HEK293 (cell line): ENCODE measurements around the gene SPATA2.

ENCODE experiments used
- CTCF ChIA-PET: fragments of 350-600 bp; formaldehyde crosslinking; extraction: SDS; loops from one replicate; lab custom pipeline; 2021; ENCODE audit warnings: antibody characterized with exemption; lab: Yijun Ruan, JAX
- POLR2A ChIA-PET: fragments of 300-600 bp; formaldehyde crosslinking; extraction: SDS; loops from one replicate; lab custom pipeline; 2020; ENCODE audit warnings: antibody characterized with exemption, inconsistent platforms; lab: Yijun Ruan, JAX
- H3K27ac ChIP-seq: fragments of 200-500 bp; sonication (Bioruptor generic); 2 replicates; pipeline ENCODE4 v1.5.1; 2014; ENCODE audit warnings: low read depth, low read length, control low read depth, inconsistent platforms; ENCODE audit errors: extremely low read depth
- H3K36me3 ChIP-seq, 2 experiments: fragments of 200-500 bp in 1 of 2; sonication (Bioruptor generic) in 1 of 2; 1 replicate in 1 of 2; 2 replicates in 1 of 2; pipeline ENCODE4 v1.5.1; 2014 to 2017; ENCODE audit warnings: inconsistent platforms in 2 of 2, low read length in 2 of 2; ENCODE audit not compliant: control insufficient read depth in 2 of 2, insufficient read depth in 1 of 2
- H3K4me1 ChIP-seq: fragments of 200-500 bp; sonication (Bioruptor generic); 2 replicates; pipeline ENCODE4 v1.5.1; 2014; ENCODE audit warnings: mild to moderate bottlenecking, low read length, inconsistent platforms; ENCODE audit not compliant: control insufficient read depth, insufficient read depth
- H3K4me3 ChIP-seq: 2 replicates; pipeline ENCODE4 v1.5.1; 2011; ENCODE audit warnings: low read depth, mild to moderate bottlenecking, control low read depth, low read length, moderate library complexity
- H3K9me3 ChIP-seq: fragments of 200-500 bp; sonication (Bioruptor generic); 2 replicates; pipeline ENCODE4 v1.5.1; 2014; ENCODE audit warnings: low read depth, low read length, inconsistent platforms; ENCODE audit not compliant: control insufficient read depth, insufficient read depth
- FEZF1 ChIP-seq: fragments of 450-650 bp; formaldehyde crosslinking; IDR thresholded peaks from 2 replicates; pipeline ENCODE4 v1.5.1; 2016; ENCODE audit warnings: missing biosample characterization, missing genetic modification characterization
- MYNN ChIP-seq: fragments of 450-650 bp; formaldehyde crosslinking; IDR thresholded peaks from 2 replicates; pipeline ENCODE4 v1.5.1; 2016; ENCODE audit warnings: missing biosample characterization, missing genetic modification characterization, borderline replicate concordance
- ZFP69B ChIP-seq: fragments of 450-650 bp; formaldehyde crosslinking; IDR thresholded peaks from 2 replicates; pipeline ENCODE4 v1.5.1; 2016; ENCODE audit warnings: missing biosample characterization, missing genetic modification characterization
- ZNF146 ChIP-seq: fragments of 450-650 bp; formaldehyde crosslinking; IDR thresholded peaks from 2 replicates; pipeline ENCODE4 v1.5.1; 2016; ENCODE audit warnings: missing biosample characterization, missing genetic modification characterization
- ZNF148 ChIP-seq: fragments of 450-650 bp; formaldehyde crosslinking; IDR thresholded peaks from 2 replicates; pipeline ENCODE4 v1.5.0; 2017; ENCODE audit warnings: missing biosample characterization, missing genetic modification characterization, borderline replicate concordance
- ZNF2 ChIP-seq: fragments of 450-650 bp; formaldehyde crosslinking; IDR thresholded peaks from 2 replicates; pipeline ENCODE4 v1.5.1; 2016; ENCODE audit warnings: missing biosample characterization, missing genetic modification characterization
- ZNF202 ChIP-seq: fragments of 450-650 bp; formaldehyde crosslinking; IDR thresholded peaks from 2 replicates; pipeline ENCODE4 v1.5.1; 2016; ENCODE audit warnings: missing biosample characterization, missing genetic modification characterization, borderline replicate concordance
- ZNF239 ChIP-seq: fragments of 450-650 bp; formaldehyde crosslinking; IDR thresholded peaks from 2 replicates; pipeline ENCODE4 v1.5.1; 2016; ENCODE audit warnings: missing biosample characterization, missing genetic modification characterization
- ZNF266 ChIP-seq: fragments of 450-650 bp; formaldehyde crosslinking; IDR thresholded peaks from 2 replicates; pipeline ENCODE4 v1.5.1; 2016; ENCODE audit warnings: missing biosample characterization, missing genetic modification characterization, low read depth
- ZNF48 ChIP-seq: fragments of 450-650 bp; formaldehyde crosslinking; IDR thresholded peaks from 2 replicates; pipeline ENCODE4 v1.5.1; 2016; ENCODE audit warnings: missing biosample characterization, missing genetic modification characterization
- ZNF529 ChIP-seq: fragments of 450-650 bp; formaldehyde crosslinking; IDR thresholded peaks from 2 replicates; pipeline ENCODE4 v1.5.1; 2017; ENCODE audit warnings: missing genetic modification characterization, missing biosample characterization; ENCODE audit not compliant: insufficient replicate concordance
- ZNF561 ChIP-seq: fragments of 450-650 bp; IDR thresholded peaks from 2 replicates; pipeline ENCODE4 v1.5.1; 2018; ENCODE audit warnings: missing biosample characterization, missing genetic modification characterization, borderline replicate concordance
- ZNF626 ChIP-seq: fragments of 450-650 bp; sonication (Bioruptor Pico); formaldehyde crosslinking; IDR thresholded peaks from 2 replicates; pipeline ENCODE4 v1.5.1; 2018; ENCODE audit warnings: missing biosample characterization, missing genetic modification characterization, inconsistent platforms
- ZNF658 ChIP-seq: fragments of 450-650 bp; formaldehyde crosslinking; IDR thresholded peaks from 2 replicates; pipeline ENCODE4; 2016; ENCODE audit warnings: missing biosample characterization, missing genetic modification characterization
- ZNF76 ChIP-seq: fragments of 450-650 bp; formaldehyde crosslinking; IDR thresholded peaks from 2 replicates; pipeline ENCODE4; 2016; ENCODE audit warnings: low read depth, missing biosample characterization, missing genetic modification characterization, borderline replicate concordance
- ZNF830 ChIP-seq: fragments of 450-650 bp; IDR thresholded peaks from 2 replicates; pipeline ENCODE4 v1.5.0; 2018; ENCODE audit warnings: missing biosample characterization, missing genetic modification characterization, low read depth, mild to moderate bottlenecking, moderate library complexity
- ZSCAN30 ChIP-seq: fragments of 450-650 bp; IDR thresholded peaks from 2 replicates; pipeline ENCODE4 v1.5.1; 2018; ENCODE audit warnings: missing biosample characterization, mild to moderate bottlenecking, missing genetic modification characterization, moderate library complexity
- ZSCAN4 ChIP-seq: fragments of 450-650 bp; formaldehyde crosslinking; IDR thresholded peaks from 2 replicates; pipeline ENCODE4 v1.5.1; 2017; ENCODE audit warnings: missing biosample characterization, missing genetic modification characterization
- ZXDB ChIP-seq: fragments of 450-650 bp; formaldehyde crosslinking; IDR thresholded peaks from 2 replicates; pipeline ENCODE4 v1.5.1; 2016; ENCODE audit warnings: missing biosample characterization, missing genetic modification characterization
- TF ChIP-seq, protein P1 (sequence below): sonication (generic); formaldehyde crosslinking; IDR thresholded peaks from 2 replicates; pipeline ENCODE4 v1.8.1; 2022; ENCODE audit warnings: mild to moderate bottlenecking, moderate library complexity, missing genetic modification reagents
- TF ChIP-seq, protein P2 (sequence below): fragments of 450-650 bp; formaldehyde crosslinking; IDR thresholded peaks from 2 replicates; pipeline ENCODE4 v1.5.1; 2017; ENCODE audit warnings: missing biosample characterization, missing genetic modification characterization
- TF ChIP-seq, protein P3 (sequence below): IDR thresholded peaks from 2 replicates; pipeline ENCODE4 v1.6.1; 2011; ENCODE audit warnings: mild to moderate bottlenecking, low read depth, low read length, borderline replicate concordance

The SPATA2 gene

GRCh38 chr20:49899541-49900383 lies 15.6 kb downstream of the SPATA2 start:
- ChIA-PET CTCF (interaction anchor here (0.6 to 2.6 kb wide), 6 partner anchors 8 to 550 kb away, joined by 3 to 22 read pairs (median 4); no protein-coding TSS in a partner anchor), POLR2A (interaction anchor here (0.7 to 1.1 kb wide), 3 partner anchors 14 to 167 kb away, joined by 3 to 6 read pairs (median 3); partner anchors contain the start of gene RNF114)
- no peak overlapping the region for H3K4me3 ChIP-seq
- peaks cover 3% of the 10 kb centered on the region for H3K4me1 ChIP-seq
- no peaks in the 10 kb centered on the region for H3K9me3 ChIP-seq
- H3K27ac ChIP-seq: no peak overlapping the region
- H3K36me3 ChIP-seq: peaks cover 0 to 12% of the 10 kb centered on the region in 2 experiments; a peak in 1 of 3 replicates
- TF ChIP-seq ZNF658 (no peak), ZNF626 (tag by site-specific recombination) (no peak), ZNF830 (no peak), FEZF1 (tag by site-specific recombination) (peak; percentile 80), ZNF146 (no peak), ZNF48 (tag by site-specific recombination) (no peak), ZNF561 (peak; percentile 22; the same call in 1 of the 2 replicates), ZXDB (tag by site-specific recombination) (0 out of 2 replicates have a peak, but pooled peaks have one; percentile 37), ZSCAN4 (no peak), ZNF76 (tag by site-specific recombination) (no peak)

GRCh38 chr20:49896204-49896603 lies 19.1 kb downstream of the SPATA2 start:
- H3K4me1 ChIP-seq: peaks cover 3% of the 10 kb centered on the region
- POLR2A ChIA-PET: interaction anchor here (1.2 kb wide), 1 partner anchor 10 kb away, joined by 3 read pairs; no protein-coding TSS in a partner anchor
- H3K36me3 ChIP-seq: no peaks in the 10 kb centered on the region
- no peak overlapping the region for H3K4me3 ChIP-seq
- no peak overlapping the region for H3K27ac ChIP-seq
- H3K9me3 ChIP-seq: no peaks in the 10 kb centered on the region
- CTCF ChIA-PET: interaction anchor here (0.6 to 1.1 kb wide), 2 partner anchors 8 to 284 kb away, joined by 3 to 5 read pairs; no protein-coding TSS in a partner anchor
- TF ChIP-seq MYNN (tag by site-specific recombination) (no peak), ZNF2 (tag by site-specific recombination) (no peak), ZNF830 (no peak), ZNF266 (no peak), ZNF202 (no peak), ZNF529 (tag by site-specific recombination) (no peak), ZNF626 (tag by site-specific recombination) (no peak), ZNF239 (tag by site-specific recombination) (no peak), ZNF148 (tag by site-specific recombination) (no peak), ZFP69B (tag by site-specific recombination) (no peak), ZNF146 (no peak), ZSCAN30 (tag by site-specific recombination) (no peak)
- TF ChIP-seq, protein P1, sequence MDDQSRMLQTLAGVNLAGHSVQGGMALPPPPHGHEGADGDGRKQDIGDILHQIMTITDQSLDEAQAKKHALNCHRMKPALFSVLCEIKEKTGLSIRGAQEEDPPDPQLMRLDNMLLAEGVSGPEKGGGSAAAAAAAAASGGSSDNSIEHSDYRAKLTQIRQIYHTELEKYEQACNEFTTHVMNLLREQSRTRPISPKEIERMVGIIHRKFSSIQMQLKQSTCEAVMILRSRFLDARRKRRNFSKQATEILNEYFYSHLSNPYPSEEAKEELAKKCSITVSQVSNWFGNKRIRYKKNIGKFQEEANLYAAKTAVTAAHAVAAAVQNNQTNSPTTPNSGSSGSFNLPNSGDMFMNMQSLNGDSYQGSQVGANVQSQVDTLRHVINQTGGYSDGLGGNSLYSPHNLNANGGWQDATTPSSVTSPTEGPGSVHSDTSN (CRISPR knock-in tag): no peak
- TF ChIP-seq, protein P2, sequence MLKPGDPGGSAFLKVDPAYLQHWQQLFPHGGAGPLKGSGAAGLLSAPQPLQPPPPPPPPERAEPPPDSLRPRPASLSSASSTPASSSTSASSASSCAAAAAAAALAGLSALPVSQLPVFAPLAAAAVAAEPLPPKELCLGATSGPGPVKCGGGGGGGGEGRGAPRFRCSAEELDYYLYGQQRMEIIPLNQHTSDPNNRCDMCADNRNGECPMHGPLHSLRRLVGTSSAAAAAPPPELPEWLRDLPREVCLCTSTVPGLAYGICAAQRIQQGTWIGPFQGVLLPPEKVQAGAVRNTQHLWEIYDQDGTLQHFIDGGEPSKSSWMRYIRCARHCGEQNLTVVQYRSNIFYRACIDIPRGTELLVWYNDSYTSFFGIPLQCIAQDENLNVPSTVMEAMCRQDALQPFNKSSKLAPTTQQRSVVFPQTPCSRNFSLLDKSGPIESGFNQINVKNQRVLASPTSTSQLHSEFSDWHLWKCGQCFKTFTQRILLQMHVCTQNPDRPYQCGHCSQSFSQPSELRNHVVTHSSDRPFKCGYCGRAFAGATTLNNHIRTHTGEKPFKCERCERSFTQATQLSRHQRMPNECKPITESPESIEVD: no peak
- TF ChIP-seq, protein P3, sequence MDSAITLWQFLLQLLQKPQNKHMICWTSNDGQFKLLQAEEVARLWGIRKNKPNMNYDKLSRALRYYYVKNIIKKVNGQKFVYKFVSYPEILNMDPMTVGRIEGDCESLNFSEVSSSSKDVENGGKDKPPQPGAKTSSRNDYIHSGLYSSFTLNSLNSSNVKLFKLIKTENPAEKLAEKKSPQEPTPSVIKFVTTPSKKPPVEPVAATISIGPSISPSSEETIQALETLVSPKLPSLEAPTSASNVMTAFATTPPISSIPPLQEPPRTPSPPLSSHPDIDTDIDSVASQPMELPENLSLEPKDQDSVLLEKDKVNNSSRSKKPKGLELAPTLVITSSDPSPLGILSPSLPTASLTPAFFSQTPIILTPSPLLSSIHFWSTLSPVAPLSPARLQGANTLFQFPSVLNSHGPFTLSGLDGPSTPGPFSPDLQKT: no peak
